HUES64 (cell line): Measurements from ENCODE around the gene NCAN.

Experiments
- H3K27ac ChIP-seq: 2 replicates; pipeline ENCODE4 v1.7.0; 2013; ENCODE audit warnings: low read depth, low read length, inconsistent platforms
- H3K27me3 ChIP-seq: 2 replicates; pipeline ENCODE4 v1.6.1; 2013; ENCODE audit warnings: mild to moderate bottlenecking, low read length; ENCODE audit not compliant: insufficient read depth
- H3K36me3 ChIP-seq: 2 replicates; pipeline ENCODE4 v1.6.1; 2013; ENCODE audit warnings: mild to moderate bottlenecking, low read length; ENCODE audit not compliant: insufficient read depth
- H3K4me1 ChIP-seq: 2 replicates; pipeline ENCODE4 v1.6.1; 2013; ENCODE audit warnings: mild to moderate bottlenecking, low read length, moderate library complexity; ENCODE audit not compliant: insufficient read depth
- H3K4me3 ChIP-seq: 2 replicates; pipeline ENCODE4 v1.5.1; 2013; ENCODE audit warnings: mild to moderate bottlenecking, low read length, moderate library complexity
- H3K9ac ChIP-seq: 2 replicates; pipeline ENCODE4 v1.6.1; 2013; ENCODE audit warnings: mild to moderate bottlenecking, low read depth, low read length
- H3K9me3 ChIP-seq: 2 replicates; pipeline ENCODE4 v1.6.1; 2013; ENCODE audit warnings: low read depth, low read length; ENCODE audit not compliant: insufficient read depth
- WGBS: fragments of 150-250, 120-280 bp; methylation state at CpG from one replicate; pipeline ENCODE4 v1.1.7; 2013; ENCODE audit warnings: missing lambda C conversion rate; 5-methylcytosine and 5-hydroxymethylcytosine counted together

Gene NCAN

DNA sequence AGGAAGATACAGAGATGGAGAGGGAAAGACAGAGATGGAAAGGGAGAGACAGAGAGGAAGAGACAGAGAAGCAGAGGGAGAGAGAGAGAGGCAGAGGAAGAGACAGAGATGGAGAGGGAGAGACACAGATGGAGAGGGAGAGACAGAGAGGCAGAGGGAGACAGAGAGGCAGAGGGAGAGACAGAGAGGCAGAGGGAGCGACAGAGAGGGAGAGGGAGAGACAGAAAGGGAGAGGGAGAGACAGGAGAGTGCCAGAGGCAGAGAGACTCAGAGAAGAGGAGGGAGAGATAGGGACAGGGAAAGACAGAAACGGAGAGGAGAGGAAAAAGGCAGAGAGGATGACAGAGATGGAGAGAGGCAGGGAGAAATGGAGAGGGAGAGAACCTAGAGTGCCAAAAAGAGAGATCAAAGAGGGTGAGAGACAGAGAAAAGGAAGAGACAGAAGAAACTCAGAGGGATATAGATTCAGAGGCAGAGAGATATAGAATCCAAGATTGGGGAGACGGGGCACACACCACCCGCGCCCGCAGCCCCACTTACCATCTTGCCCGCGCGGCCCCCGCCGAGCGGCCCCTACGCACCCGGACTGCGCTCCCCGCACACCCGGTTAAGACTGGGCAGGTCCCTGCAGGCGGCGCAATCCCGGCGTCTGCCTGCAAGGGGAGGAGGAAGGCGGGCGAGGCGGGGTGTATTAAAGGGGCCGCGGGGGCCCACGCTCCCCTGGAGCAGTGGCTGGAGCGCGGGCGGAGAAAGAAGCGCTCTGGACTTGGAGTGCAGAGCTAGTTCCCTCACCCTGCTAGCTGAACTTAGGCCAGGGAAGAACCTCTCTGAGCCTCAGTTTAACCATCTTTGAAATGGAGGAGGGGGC lies 50.7 kb downstream of the NCAN start:
- no peaks in the 10 kb centered on the region for H3K36me3 ChIP-seq
- no peaks in the 10 kb centered on the region for H3K4me1 ChIP-seq
- H3K27ac ChIP-seq = no peak overlapping the region
- no peaks in the 10 kb centered on the region for H3K9me3 ChIP-seq
- no peak overlapping the region for H3K9ac ChIP-seq
- peaks cover 33% of the 10 kb centered on the region for H3K27me3 ChIP-seq
- H3K4me3 ChIP-seq = peak overlapping the region; percentile 72
- WGBS = 3% methylated on average over 31 of the region's 31 CpGs

DNA sequence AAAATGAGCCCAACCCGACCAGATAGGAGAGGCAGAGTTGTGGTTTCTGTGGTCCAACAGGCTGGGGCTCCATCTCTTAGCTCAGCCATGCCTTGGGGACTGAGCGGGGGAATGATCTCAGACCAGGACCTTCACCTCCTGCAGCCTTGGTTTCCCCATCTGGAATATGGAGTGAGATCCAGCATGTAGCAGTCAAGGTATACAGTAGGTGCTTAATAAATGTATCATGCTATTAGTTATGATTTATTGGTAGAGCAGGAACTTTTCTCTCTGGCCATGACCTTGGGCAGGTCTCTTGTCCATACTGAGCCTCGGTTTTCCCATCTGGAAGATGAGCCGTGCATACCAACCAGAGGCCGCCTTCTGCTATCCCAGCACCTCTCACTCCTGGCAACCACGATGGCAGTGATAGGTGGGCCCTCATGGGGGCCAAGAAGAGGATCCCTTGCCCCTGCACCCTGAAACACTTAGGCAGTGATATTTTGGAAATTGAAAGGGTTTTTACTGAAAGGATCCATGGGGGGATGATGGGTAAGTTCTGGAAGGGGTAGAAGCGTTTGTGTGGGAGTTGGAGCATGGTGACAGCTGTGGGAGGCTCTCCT lies 52.2 kb downstream of the NCAN start:
- H3K9me3 ChIP-seq = no peaks in the 10 kb centered on the region
- WGBS = 88% methylated on average over 7 of the region's 7 CpGs
- H3K27me3 ChIP-seq = peaks cover 33% of the 10 kb centered on the region
- H3K4me1 ChIP-seq = no peaks in the 10 kb centered on the region
- no peak overlapping the region for H3K4me3 ChIP-seq
- H3K9ac ChIP-seq = no peak overlapping the region
- H3K36me3 ChIP-seq = no peaks in the 10 kb centered on the region
- H3K27ac ChIP-seq = no peak overlapping the region

GRCh38 chr19:19267305-19267704 lies 55.5 kb downstream of the NCAN start:
- Histone ChIP-seq H3K9ac (no peak overlapping the region), H3K4me1 (no peaks in the 10 kb centered on the region), H3K27ac (no peak overlapping the region), H3K36me3 (no peaks in the 10 kb centered on the region), H3K9me3 (no peaks in the 10 kb centered on the region), H3K4me3 (no peak overlapping the region), H3K27me3 (peaks cover 19% of the 10 kb centered on the region)
- WGBS = 96% methylated on average over 3 of the region's 3 CpGs

GRCh38 chr19:19268453-19269385 lies 57.0 kb downstream of the NCAN start:
- Histone ChIP-seq H3K4me1 (no peaks in the 10 kb centered on the region), H3K4me3 (no peak overlapping the region), H3K27ac (no peak overlapping the region), H3K27me3 (peaks cover 7% of the 10 kb centered on the region; the same call in 1 of the 2 replicates), H3K9me3 (no peaks in the 10 kb centered on the region), H3K36me3 (no peaks in the 10 kb centered on the region), H3K9ac (no peak overlapping the region)
- 88% methylated on average over 10 of the region's 10 CpGs for WGBS

GRCh38 chr19:19269952-19270694 lies 58.4 kb downstream of the NCAN start:
- WGBS = 72% methylated on average over 18 of the region's 18 CpGs
- H3K9ac ChIP-seq = no peak overlapping the region
- H3K27me3 ChIP-seq = peaks cover 4% of the 10 kb centered on the region; the same call in 1 of the 2 replicates

DNA sequence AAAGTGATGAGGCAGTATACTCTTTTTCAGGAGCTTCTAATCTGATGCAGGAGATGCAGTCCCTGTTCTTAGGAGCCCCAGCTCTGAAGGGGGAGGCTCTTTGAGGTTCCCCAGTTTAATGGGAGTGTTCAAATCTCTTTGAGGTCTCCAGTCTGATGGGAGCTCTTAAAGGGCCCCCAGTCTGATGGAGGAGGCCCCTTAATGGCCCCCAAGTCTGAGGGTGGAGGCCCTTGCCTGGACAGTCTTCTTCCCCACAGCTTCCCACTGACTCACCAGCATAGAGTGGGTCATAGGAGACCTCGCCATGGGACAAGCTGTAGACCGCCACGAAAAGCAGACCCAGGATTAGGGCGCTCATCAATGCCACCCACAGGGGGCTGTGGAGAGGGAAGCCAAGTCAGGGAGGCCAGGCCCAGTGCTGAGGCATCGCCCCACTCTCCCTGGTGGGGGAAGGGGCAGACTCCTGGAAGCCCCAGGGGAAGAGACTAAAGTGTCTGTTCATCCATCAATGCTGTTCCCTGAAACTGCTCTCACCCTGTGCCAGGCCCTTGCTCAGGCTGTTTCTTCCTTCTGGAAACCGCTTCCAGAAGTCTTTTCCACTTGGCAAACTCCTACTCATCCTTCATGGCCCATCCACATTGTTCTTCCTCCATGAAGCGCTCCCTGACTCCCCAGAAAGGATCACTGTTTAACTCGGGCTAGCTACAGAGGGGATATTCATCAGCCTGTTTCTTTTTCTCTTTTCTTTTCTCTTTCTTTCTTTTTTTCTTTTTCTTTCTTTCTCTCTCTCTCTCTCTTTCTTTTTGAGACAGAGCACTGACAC lies 59.2 kb downstream of the NCAN start:
- Histone ChIP-seq H3K9ac (no peak overlapping the region), H3K4me3 (no peak overlapping the region), H3K27me3 (peaks cover 4% of the 10 kb centered on the region; the same call in 1 of the 2 replicates), H3K27ac (no peak overlapping the region), H3K4me1 (no peaks in the 10 kb centered on the region), H3K36me3 (no peaks in the 10 kb centered on the region), H3K9me3 (no peaks in the 10 kb centered on the region)
- WGBS = 89% methylated on average over 8 of the region's 8 CpGs

More at GRCh38 chr19:19269952-19270694, 58.4 kb downstream of the NCAN start:
- H3K4me3 ChIP-seq = no peak overlapping the region
- no peaks in the 10 kb centered on the region for H3K36me3 ChIP-seq
- no peaks in the 10 kb centered on the region for H3K4me1 ChIP-seq
- H3K9me3 ChIP-seq = no peaks in the 10 kb centered on the region
- H3K27ac ChIP-seq = no peak overlapping the region

DNA sequence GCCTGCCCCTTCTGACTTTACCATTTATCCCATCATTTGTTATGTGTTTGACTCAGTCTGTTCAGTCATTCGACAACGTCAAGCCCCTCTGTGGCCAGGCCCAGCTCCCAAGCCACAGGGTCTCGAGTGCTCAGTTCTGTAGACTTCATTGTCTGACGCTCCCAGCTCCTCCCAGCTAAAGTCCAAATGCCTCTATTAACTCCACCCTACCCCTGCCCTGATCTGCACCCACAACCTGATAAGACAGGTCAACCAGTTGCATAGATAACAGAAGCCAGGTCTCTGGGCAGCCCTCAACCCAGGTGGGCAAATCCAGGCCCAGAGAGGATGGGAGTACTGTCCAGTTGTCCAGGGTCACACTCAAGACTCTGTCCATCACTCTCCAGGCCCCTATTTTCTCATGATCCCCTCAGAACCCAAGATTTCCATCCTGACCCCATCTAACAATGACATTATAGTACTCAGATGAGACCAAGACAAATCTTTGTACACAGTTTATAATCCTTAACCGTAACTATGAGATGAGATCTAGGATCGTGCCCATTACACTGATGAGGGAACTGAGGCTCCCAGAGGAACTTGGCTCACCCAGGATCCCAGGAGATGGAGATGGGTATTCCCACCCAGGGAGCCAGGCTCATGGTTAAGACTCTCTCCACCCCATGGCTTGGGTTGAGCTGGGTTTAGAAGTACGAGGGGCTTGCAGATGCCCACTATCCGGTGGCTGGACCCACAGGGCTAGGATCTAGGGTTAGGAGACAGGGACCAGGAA lies 60.3 kb downstream of the NCAN start:
- no peaks in the 10 kb centered on the region for H3K9me3 ChIP-seq
- 93% methylated on average over 8 of the region's 8 CpGs for WGBS
- no peak overlapping the region for H3K27ac ChIP-seq
- peaks cover 9% of the 10 kb centered on the region for H3K36me3 ChIP-seq
- H3K27me3 ChIP-seq = peaks cover 4% of the 10 kb centered on the region; the same call in 1 of the 2 replicates
- H3K9ac ChIP-seq = no peak overlapping the region
- H3K4me1 ChIP-seq = no peaks in the 10 kb centered on the region
- peak overlapping the region; percentile 59 for H3K4me3 ChIP-seq

DNA sequence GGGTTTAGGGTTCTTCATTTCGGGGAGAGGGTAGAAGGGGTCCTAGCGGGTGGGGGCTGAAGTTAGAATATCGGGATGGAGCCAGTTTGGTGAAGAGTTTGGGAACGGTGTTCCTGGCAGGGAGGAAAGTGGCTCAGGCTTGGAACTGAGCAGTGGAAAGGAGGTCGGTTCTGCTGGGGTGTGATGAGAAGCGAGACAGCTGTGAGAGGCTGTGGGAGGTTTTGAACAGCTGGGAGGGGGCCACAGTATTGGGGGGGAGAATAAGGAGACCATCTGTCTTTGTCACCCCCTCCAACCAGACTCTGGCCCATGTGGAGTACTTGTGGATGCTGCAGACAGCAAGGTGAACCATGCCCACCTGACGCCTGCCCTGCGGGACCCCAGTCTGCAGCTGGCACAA lies 62.4 kb downstream of the NCAN start:
- WGBS = 90% methylated on average over 8 of the region's 8 CpGs
- H3K36me3 ChIP-seq = peaks cover 27% of the 10 kb centered on the region
- H3K4me1 ChIP-seq = no peaks in the 10 kb centered on the region
- no peaks in the 10 kb centered on the region for H3K9me3 ChIP-seq
- H3K27ac ChIP-seq = no peak overlapping the region
- peaks cover 4% of the 10 kb centered on the region; the same call in 1 of the 2 replicates for H3K27me3 ChIP-seq
- H3K4me3 ChIP-seq = no peak overlapping the region
- H3K9ac ChIP-seq = no peak overlapping the region

DNA sequence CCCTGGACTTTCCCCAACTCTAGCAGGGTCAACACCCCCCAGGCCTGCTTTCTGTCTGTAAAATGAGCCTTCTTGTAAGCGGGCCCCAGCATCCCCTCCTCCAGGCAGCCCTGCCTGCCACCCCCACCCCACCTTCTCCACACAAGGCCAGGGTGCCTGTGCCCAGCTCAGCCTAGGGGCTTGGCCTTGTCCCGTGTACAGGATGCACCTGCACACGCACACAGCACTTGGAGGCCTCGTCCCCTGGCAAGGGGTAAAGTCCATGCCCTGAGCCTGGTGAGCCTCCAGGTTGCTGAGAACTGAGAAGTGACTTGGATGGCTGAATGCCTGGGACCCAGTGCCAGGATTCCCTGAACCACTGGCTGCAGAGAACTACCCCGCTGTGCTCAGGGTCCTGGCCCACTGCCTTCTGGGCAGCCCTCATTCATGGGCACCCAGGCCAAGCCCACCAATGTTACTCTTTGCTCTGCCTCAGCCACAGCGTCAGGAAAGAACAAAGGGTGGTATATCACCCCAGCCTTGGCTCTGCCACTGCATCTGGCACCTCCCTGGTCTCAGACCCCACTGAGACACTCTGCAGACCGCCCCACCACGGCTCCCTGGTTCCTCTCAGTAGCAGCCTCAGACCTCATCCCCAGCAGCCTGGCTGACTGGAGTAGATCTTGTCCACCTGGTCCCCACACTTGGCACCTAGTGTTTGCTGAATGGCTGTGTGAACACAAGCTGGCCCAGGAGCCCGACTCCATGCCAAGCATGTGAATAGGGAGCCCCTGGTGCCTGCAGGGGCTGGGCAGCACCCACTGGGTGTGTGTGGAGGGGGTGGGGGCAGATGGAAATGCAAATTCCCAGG lies 63.2 kb downstream of the NCAN start:
- Histone ChIP-seq H3K9ac (no peak overlapping the region), H3K27ac (no peak overlapping the region), H3K4me3 (no peak overlapping the region), H3K27me3 (peaks cover 4% of the 10 kb centered on the region; the same call in 1 of the 2 replicates), H3K4me1 (no peaks in the 10 kb centered on the region), H3K36me3 (peaks cover 34% of the 10 kb centered on the region), H3K9me3 (no peaks in the 10 kb centered on the region)
- WGBS = 92% methylated on average over 9 of the region's 9 CpGs
